ENCODE results near the gene EP400. TPM values are rescaled to one million over a fixed set of nuclear protein-coding genes. Genes with fewer than 3 reads are reported as not detected.

The EP400 gene
- total and polyA plus RNA-seq, 2 of the 4 experiments (the other 2 are of a cell fraction): 4.3 to 11.4 TPM

- no peak for ATAC-seq (ENCODE audit: low read depth)
- POLR2A ChIA-PET (ENCODE audit: unreplicated experiment): no interaction called here
- CTCF ChIA-PET: no interaction called here
- Histone ChIP-seq H3K4me1 (ENCODE audit: control insufficient read depth, insufficient read depth, low read length) (peaks cover 11% of the 10 kb centered on the region), H2BK15ac (ENCODE audit: low read depth, low read length) (no peak overlapping the region), H3K23ac (ENCODE audit: low read depth, low read length) (no peak overlapping the region), H3K4me3 (ENCODE audit: insufficient read depth, low read depth, low read length) (no peak overlapping the region), H2BK5ac (ENCODE audit: low read depth, low read length, poor library complexity, severe bottlenecking) (no peak overlapping the region), H3K9me3 (ENCODE audit: control insufficient read depth, insufficient read depth, low read length) (no peaks in the 10 kb centered on the region), H2BK120ac (ENCODE audit: low read depth, low read length) (no peak overlapping the region), H3K18ac (ENCODE audit: low read depth, low read length) (no peak overlapping the region), H2BK20ac (ENCODE audit: low read depth, low read length) (no peak overlapping the region), H3K27ac (ENCODE audit: insufficient read depth, low read length) (no peak overlapping the region), H3K4me2 (ENCODE audit: low read depth, low read length) (no peak overlapping the region), H4K8ac (ENCODE audit: low read depth in 2 of 2, low read length in 2 of 2) (no peak overlapping the region), H3K79me1 (ENCODE audit: low read depth in 1 of 2, low read length in 2 of 2) (peaks cover 19 to 43% of the 10 kb centered on the region in 2 experiments), H2AK9ac (replicated peaks; ENCODE audit: low read depth, low read length, poor library complexity) (no peak overlapping the region), H4K5ac (ENCODE audit: low read depth, low read length) (no peak overlapping the region), H4K91ac (ENCODE audit: insufficient read depth, low read depth, low read length) (no peak overlapping the region), H3K36me3 (ENCODE audit: control insufficient read depth, insufficient read depth, low read length) (peaks cover 24% of the 10 kb centered on the region), H3K56ac (ENCODE audit: extremely low read depth, insufficient read depth, low read length) (no peak overlapping the region), H3K27me3 (ENCODE audit: control insufficient read depth, insufficient read depth, low read length) (no peaks in the 10 kb centered on the region), H3K4ac (ENCODE audit: low read depth, low read length) (no peak overlapping the region), H3K14ac (replicated peaks; ENCODE audit: low read depth, low read length) (no peak overlapping the region), H2AK5ac (ENCODE audit: low read depth, low read length) (no peak overlapping the region), H4K20me1 (ENCODE audit: insufficient read depth, low read length) (no peaks in the 10 kb centered on the region), H3K9ac (ENCODE audit: low read depth, low read length) (no peak overlapping the region), H2AFZ (replicated peaks; ENCODE audit: low read length, poor library complexity) (no peak overlapping the region), H3K9me1 (ENCODE audit: insufficient read depth, low read length) (peaks cover 22% of the 10 kb centered on the region)
- 97% methylated on average over 15 of the region's 19 CpGs; no CpG with 5 or more reads in 1 of the 2 experiments for WGBS, 2 experiments (ENCODE audit: extremely low coverage in 2 of 2, insufficient read length in 1 of 2)
- in situ Hi-C loops (cut with MboI; ENCODE audit: low sequenced_read_pairs): no loop called here
- peak; percentile 15 for DNase-seq
- no TSS peak for BruUV-seq (replicated peaks)
- TF ChIP-seq CHD1 (IDR thresholded peaks at IDR 0.05; ENCODE audit: low read depth, low read length): no peak
- no peak for TF ChIP-seq RAD21 (IDR thresholded peaks at IDR 0.05; ENCODE audit: low read length)
- TF ChIP-seq FOS (IDR thresholded peaks at IDR 0.05; ENCODE audit: low read depth, low read length): no peak
- TF ChIP-seq SMC3 (IDR thresholded peaks at IDR 0.05; ENCODE audit: low read depth, low read length): no peak
- no peak for TF ChIP-seq RCOR1 (IDR thresholded peaks at IDR 0.05; ENCODE audit: insufficient replicate concordance, low read length)
- TF ChIP-seq MXI1 (IDR thresholded peaks at IDR 0.05; ENCODE audit: borderline replicate concordance, low read depth, low read length): no peak
- intact Hi-C loops (cut with micrococcal nuclease): no loop called here
- dilution Hi-C loops (cut with HindIII; ENCODE audit: low sequenced_read_pairs, unreplicated experiment): no loop called here
Measured at GRCh38 chr12:132006056-132006680, 56.4 kb downstream of the EP400 start.
